Urothelium cell line (cell line): Measurements from ENCODE around the gene TRIP13.
"Not testable (repeated sequence)": the region's sequence is repeated elsewhere in the genome, so short reads cannot be mapped to it uniquely, and the experiment has no call there.

ENCODE experiments used
- DNase-seq: peaks from one replicate; pipeline ENCODE4 v3.0.0; 2011; ENCODE audit warnings: low spot score, mixed read lengths
- FAIRE-seq: peaks from 2 replicates; lab custom pipeline; 2011; peaks lifted over from hg19 to GRCh38; lab: Jason Lieb, UNC

TRIP13 gene

DNA sequence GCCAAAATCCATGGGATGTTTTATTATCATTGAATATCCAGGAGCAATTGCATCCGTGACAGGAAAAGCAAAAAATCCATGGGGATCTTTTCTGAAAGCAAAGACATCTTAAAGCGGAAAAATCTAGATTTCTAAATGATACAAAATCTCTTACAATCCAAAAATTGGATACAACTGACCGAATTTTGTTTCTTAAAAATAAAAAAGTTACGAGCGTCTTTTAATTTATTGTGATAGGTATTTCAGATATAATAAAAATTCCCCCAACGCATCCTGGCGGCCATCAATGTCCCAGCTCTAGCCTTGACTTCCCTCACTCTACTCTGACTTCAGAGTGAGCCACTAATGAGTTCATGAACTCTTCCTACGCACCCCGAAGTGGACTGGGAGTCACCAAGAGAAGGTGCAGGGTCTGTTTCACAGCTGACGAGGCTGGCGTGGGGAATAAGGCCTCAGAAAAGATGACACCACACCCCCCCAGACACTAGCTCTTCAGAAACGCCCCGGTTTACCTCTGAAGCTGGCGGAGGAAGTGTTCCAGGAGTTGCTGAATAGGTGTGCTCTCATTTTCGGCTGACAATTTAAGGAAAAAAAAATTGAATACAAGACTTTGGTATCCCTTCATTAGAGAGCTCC, 3.5 kb upstream of the TRIP13 start:
- no peak for DNase-seq
- no peak for FAIRE-seq

GRCh38 chr5:891117-891836, 1.4 kb upstream of the TRIP13 start:
- DNase-seq (peak; percentile 53), FAIRE-seq (no peak)

DNA sequence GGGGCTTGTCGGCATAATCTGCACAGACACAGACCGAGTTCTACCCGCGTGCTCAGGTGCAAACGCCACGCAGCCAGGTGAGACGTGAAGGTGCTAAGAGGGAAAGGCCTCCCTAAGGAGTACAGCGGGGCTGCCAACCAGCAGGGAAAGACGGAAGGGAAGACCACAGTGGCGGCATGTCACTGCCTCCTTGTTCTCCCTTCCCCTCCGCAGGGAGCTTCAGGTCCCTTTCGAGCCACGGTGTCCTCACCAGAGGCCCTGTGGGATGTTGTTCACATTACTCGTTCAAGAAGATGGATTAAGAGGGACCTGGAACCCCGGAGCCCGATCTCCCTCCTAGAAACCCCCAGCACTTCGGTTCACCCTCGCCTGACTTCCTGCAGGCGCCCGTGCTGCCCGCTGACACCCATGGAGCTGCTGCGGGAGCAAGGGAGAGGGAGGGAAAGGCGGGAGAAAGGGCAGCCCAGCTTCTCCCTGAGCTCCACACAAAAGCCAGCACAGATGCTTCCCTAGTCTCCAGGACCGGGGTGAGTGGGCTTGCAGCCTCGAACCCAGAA, 769 bp upstream of the TRIP13 start:
- DNase-seq = peak; percentile 53

GRCh38 chr5:893137-893506, 438 bp downstream of the TRIP13 start:
- DNase-seq (no peak), FAIRE-seq (no peak)

More for the DNA sequence above, 769 bp upstream of the TRIP13 start:
- FAIRE-seq = no peak

GRCh38 chr5:893711-894110, 1.0 kb downstream of the TRIP13 start:
- DNase-seq (no peak), FAIRE-seq (no peak)

DNA sequence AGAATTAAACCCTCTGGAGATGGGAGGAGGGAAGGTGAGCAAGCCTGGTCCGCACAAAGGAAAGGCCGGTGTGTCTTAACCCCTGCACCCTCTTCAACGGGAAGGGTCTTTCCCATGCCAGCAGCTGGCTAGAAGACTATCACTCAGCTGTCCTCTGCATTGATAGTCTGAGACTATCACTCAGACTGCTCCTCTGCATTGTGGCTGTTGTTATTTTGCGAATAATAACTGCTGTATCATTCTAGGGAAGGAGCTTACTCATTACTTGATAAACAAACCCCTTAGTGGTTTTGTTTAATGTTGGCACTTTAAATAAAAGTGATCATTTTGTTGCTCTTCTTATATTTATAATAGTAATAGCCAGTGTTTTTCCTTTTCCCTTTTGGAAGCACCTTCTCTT, 8.1 kb downstream of the TRIP13 start:
- no peak for DNase-seq
- FAIRE-seq = no peak

GRCh38 chr5:902129-902916, 9.6 kb downstream of the TRIP13 start:
- FAIRE-seq (no peak), DNase-seq (no peak)

DNA sequence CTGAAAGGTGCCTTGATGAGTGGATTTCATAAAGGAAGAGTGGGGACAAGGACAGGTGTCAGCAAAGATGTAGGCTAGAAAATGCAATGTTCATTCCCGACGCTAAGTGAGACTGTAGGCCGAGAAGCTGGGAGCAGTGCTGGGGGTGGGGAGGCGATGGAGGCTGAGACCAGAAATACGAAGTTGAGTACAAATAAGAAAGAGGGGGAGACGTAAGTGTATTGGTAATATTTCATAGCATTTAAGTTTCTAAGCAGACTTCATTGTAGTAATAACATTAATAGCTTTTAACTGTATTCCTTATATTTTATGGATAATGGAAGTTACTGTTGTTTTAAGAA, 11.0 kb downstream of the TRIP13 start:
- DNase-seq (no peak), FAIRE-seq (no peak)

GRCh38 chr5:905139-905642, 12.5 kb downstream of the TRIP13 start:
- DNase-seq (no peak), FAIRE-seq (no peak)

DNA sequence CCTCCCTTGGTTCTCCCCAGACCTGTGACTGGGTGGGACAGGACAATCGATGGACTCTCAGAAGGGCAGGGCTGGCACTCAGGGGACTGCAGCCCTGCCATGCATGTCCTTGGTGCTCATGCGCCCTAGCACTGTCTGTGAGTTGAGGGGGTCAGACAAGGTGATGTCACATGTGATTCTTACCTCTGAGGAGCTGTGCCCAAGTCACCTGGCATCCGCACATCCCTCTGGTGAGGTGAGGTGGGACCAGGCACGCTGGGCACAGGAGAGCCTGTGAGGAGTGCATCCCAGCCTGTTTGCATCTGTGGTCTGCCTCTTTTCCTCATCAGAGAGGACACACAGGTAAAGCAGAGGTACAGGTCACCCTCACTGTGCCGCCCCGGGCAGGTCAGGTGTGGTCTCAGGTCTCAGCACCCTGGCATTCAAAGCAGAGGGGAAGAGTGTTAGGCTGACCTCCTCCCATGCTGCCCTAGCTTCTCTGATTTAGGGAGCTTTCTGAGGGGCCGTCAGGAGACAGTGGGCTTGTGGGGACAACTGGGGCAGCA, 14.8 kb downstream of the TRIP13 start:
- DNase-seq = no peak
- FAIRE-seq = no peak

GRCh38 chr5:908172-908571, 15.5 kb downstream of the TRIP13 start:
- no peak for DNase-seq
- FAIRE-seq = no peak

GRCh38 chr5:909086-909485, 16.4 kb downstream of the TRIP13 start:
- FAIRE-seq = no peak
- DNase-seq = no peak

DNA sequence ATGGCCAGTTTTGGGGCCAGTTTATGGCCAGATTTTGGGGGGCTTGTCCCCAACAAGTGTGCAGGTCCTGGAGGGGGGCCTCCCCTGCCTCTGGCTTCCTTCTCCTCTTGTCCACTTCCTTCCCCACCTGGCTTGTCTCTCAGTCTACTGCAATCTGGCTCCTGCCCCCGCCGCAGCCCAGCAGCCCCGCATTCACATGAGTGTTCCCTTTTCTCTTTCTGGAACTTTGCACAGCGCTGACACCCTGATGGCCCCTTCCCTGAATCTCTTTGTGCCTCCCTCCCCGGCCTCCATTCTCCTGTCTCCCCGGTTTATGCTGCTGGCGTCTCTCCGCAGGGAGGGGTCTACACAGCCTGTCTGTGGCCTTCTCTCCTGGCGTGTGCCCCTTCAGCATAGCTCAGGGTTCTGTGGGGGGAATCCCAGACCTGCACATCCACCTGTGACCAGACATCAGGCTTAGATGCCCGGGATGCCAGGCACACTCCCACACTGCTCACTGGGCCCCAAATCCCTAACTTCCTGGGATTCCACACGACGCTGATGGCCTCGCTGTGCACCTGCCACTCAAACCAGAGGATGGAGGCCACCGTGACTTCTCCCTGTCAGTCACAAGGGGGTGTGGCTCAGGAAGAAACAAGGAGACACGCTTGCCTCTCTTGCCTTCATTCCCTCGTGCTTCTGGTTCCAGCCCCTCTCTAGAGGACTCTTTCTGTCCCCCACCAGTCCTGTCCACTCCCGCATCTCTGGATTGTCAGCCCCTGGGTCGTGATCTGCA, 17.5 kb downstream of the TRIP13 start:
- FAIRE-seq (no peak), DNase-seq (no peak)

DNA sequence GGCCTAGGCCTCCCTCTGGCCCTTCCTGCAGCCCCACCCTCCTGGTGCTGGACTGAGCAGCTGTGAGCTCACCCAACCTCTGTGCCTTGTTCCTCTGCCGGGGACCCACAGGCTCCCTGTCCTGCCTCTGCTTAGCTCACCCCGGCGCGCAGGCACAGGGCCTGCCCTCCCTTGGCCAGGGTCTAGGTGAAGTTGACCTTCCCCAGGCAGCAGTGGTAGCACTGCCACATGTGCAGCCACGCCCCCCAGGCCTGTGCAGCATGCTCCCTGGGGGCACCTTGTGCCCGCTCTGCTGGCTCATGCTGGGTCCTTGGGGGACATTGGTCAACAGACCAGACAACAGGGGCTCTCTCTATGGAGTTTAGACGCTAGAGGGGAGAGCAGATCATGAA, 18.1 kb downstream of the TRIP13 start:
- FAIRE-seq = peak; percentile 27
- DNase-seq = no peak

DNA sequence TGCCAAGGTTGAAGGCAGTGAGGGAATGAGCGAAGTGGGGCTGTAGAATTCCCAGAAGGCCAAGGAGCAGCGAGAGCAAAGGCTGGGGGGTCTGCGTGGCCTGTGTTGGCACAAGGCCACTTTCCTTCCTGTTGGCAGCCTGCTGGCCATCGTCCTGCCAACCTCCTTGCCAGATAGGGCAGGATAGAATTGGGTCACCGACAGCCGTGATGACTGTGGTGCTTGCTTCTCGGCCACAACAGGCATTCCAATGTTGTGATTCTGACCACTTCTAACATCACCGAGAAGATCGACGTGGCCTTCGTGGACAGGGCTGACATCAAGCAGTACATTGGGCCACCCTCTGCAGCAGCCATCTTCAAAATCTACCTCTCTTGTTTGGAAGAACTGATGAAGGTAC, 18.9 kb downstream of the TRIP13 start:
- DNase-seq = peak; percentile 76
- peak; percentile 97 for FAIRE-seq

DNA sequence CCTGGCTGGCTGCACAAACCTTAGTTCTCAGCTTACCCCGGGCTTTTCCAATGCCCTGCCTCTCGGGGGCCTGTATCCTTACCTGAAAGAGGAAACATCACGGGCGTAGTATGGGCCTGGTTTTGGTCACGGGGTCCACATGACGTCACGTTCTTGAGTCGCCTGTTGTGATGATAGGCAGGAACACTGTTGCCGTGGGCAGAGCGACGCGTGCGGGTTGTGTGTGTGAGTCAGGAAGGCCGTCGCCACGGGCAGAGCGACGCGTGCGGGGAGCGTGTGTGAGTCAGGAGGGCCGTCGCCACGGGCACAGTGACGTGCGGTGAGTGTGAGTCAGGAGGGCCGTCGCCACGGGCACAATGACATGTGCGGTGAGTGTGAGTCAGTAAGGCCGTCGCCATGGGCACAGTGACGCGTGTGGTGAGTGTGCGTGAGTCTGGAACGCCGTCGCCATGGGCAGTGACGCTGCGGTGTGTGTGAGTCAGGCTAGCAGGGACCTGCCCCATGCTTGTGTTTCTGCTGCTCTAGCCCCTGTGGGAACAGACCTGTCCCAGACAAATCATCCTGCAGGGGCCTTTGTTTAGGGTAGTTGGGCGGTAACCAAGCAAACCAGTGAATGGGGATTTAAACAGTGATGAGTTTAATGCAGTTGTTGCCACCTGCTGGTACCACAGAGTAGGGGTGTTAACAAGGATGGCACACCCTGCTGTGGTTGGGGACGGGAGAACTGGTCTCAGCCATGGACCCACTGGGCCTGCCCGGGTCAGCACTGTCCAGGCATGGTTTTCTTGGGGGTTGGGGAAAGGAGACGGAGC, 19.8 kb downstream of the TRIP13 start:
- DNase-seq (peak; percentile 90), FAIRE-seq (peak; percentile 98)

- no peak for DNase-seq
- no peak for FAIRE-seq
Observed at GRCh38 chr5:914174-914573, 21.5 kb downstream of the TRIP13 start.

- peak; percentile 68 for FAIRE-seq
Observed at GRCh38 chr5:914612-915011, 21.9 kb downstream of the TRIP13 start.

DNA sequence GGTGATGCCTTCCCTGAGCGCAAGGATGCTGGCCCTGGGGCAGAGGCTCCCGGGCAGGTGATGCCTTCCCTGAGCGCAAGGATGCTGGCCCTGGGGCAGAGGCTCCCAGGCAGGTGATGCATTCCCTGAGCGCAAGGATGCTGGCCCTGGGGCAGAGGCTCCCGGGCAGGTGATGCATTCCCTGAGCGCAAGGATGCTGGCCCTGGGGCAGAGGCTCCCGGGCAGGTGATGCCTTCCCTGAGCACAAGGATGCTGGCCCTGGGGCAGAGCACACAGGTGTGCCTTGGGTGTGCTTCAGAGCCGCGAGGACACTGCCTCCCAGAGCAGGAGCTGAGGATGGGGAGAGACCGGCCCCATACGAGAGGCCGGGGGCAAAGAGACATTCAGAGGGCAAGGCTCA, 22.7 kb downstream of the TRIP13 start:
- FAIRE-seq, DNase-seq: not testable (repeated sequence)

More at GRCh38 chr5:914612-915011, 21.9 kb downstream of the TRIP13 start:
- DNase-seq = no peak

GRCh38 chr5:915946-916345, 23.3 kb downstream of the TRIP13 start:
- DNase-seq = no peak
- FAIRE-seq = no peak
